Urothelium cell line (cell line): ENCODE measurements around the gene VSNL1.

Source experiments
- DNase-seq: peaks from one replicate; pipeline ENCODE4 v3.0.0; 2011; ENCODE audit warnings: low spot score, mixed read lengths
- FAIRE-seq: peaks from 2 replicates; lab custom pipeline; 2011; peaks lifted over from hg19 to GRCh38; lab: Jason Lieb, UNC

The VSNL1 gene

GRCh38 chr2:17579605-17580318 is 39.3 kb downstream of the VSNL1 start:
- DNase-seq: no peak
- FAIRE-seq: no peak

GRCh38 chr2:17580319-17580715 is 39.8 kb downstream of the VSNL1 start:
- FAIRE-seq (no peak), DNase-seq (no peak)

- no peak for FAIRE-seq
Observed at GRCh38 chr2:17581831-17582230, 41.3 kb downstream of the VSNL1 start.

GRCh38 chr2:17583166-17583565 is 42.7 kb downstream of the VSNL1 start:
- FAIRE-seq (no peak), DNase-seq (no peak)

More at GRCh38 chr2:17581831-17582230, 41.3 kb downstream of the VSNL1 start:
- DNase-seq: no peak

GRCh38 chr2:17583646-17584045 is 43.1 kb downstream of the VSNL1 start:
- no peak for DNase-seq
- no peak for FAIRE-seq

GRCh38 chr2:17584689-17585088 is 44.2 kb downstream of the VSNL1 start:
- DNase-seq (no peak), FAIRE-seq (no peak)

- DNase-seq (no peak), FAIRE-seq (no peak)
Observed at GRCh38 chr2:17587469-17587868, 47.0 kb downstream of the VSNL1 start.

GRCh38 chr2:17588031-17588430 is 47.5 kb downstream of the VSNL1 start:
- FAIRE-seq (no peak), DNase-seq (no peak)

- FAIRE-seq (no peak), DNase-seq (no peak)
Observed at GRCh38 chr2:17589406-17590035, 49.0 kb downstream of the VSNL1 start.

GRCh38 chr2:17590342-17590911 is 49.9 kb downstream of the VSNL1 start:
- DNase-seq (no peak), FAIRE-seq (no peak)

- DNase-seq: no peak
- FAIRE-seq: no peak
Observed at GRCh38 chr2:17591846-17592245, 51.4 kb downstream of the VSNL1 start.

- DNase-seq (no peak), FAIRE-seq (no peak)
Observed at GRCh38 chr2:17592731-17593409, 52.4 kb downstream of the VSNL1 start.

GRCh38 chr2:17593445-17593840 is 52.9 kb downstream of the VSNL1 start:
- no peak for FAIRE-seq
- no peak for DNase-seq

- DNase-seq (no peak), FAIRE-seq (no peak)
Observed at GRCh38 chr2:17593841-17594491, 53.5 kb downstream of the VSNL1 start.

GRCh38 chr2:17594533-17595401 is 54.3 kb downstream of the VSNL1 start:
- FAIRE-seq (peak; percentile 50), DNase-seq (no peak)

GRCh38 chr2:17599617-17600016 is 59.1 kb downstream of the VSNL1 start:
- DNase-seq (peak; percentile 24), FAIRE-seq (no peak)

- FAIRE-seq: no peak
- no peak for DNase-seq
Observed at GRCh38 chr2:17600556-17601204, 60.2 kb downstream of the VSNL1 start.

GRCh38 chr2:17604050-17604449 is 63.6 kb downstream of the VSNL1 start:
- no peak for FAIRE-seq

GRCh38 chr2:17605696-17606095 is 65.2 kb downstream of the VSNL1 start:
- DNase-seq: no peak
- no peak for FAIRE-seq

More at GRCh38 chr2:17604050-17604449, 63.6 kb downstream of the VSNL1 start:
- DNase-seq: no peak

- FAIRE-seq (no peak), DNase-seq (no peak)
Observed at GRCh38 chr2:17606851-17607250, 66.4 kb downstream of the VSNL1 start.
